ENCODE data around the gene ATP13A4.

The ATP13A4 gene, protein sequence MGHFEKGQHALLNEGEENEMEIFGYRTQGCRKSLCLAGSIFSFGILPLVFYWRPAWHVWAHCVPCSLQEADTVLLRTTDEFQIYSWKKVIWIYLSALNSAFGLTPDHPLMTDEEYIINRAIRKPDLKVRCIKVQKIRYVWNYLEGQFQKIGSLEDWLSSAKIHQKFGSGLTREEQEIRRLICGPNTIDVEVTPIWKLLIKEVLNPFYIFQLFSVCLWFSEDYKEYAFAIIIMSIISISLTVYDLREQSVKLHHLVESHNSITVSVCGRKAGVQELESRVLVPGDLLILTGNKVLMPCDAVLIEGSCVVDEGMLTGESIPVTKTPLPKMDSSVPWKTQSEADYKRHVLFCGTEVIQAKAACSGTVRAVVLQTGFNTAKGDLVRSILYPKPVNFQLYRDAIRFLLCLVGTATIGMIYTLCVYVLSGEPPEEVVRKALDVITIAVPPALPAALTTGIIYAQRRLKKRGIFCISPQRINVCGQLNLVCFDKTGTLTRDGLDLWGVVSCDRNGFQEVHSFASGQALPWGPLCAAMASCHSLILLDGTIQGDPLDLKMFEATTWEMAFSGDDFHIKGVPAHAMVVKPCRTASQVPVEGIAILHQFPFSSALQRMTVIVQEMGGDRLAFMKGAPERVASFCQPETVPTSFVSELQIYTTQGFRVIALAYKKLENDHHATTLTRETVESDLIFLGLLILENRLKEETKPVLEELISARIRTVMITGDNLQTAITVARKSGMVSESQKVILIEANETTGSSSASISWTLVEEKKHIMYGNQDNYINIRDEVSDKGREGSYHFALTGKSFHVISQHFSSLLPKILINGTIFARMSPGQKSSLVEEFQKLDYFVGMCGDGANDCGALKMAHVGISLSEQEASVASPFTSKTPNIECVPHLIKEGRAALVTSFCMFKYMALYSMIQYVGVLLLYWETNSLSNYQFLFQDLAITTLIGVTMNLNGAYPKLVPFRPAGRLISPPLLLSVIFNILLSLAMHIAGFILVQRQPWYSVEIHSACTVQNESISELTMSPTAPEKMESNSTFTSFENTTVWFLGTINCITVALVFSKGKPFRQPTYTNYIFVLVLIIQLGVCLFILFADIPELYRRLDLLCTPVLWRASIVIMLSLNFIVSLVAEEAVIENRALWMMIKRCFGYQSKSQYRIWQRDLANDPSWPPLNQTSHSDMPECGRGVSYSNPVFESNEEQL

GRCh38 chr3:193554811-193555210 lies at the start of gene ATP13A4:
TSS of gene ATP13A4 (minus strand) at chr3:193554895. CDS start at chr3:193554799, 96 bp downstream.
- TF ChIP-seq, protein P1, sequence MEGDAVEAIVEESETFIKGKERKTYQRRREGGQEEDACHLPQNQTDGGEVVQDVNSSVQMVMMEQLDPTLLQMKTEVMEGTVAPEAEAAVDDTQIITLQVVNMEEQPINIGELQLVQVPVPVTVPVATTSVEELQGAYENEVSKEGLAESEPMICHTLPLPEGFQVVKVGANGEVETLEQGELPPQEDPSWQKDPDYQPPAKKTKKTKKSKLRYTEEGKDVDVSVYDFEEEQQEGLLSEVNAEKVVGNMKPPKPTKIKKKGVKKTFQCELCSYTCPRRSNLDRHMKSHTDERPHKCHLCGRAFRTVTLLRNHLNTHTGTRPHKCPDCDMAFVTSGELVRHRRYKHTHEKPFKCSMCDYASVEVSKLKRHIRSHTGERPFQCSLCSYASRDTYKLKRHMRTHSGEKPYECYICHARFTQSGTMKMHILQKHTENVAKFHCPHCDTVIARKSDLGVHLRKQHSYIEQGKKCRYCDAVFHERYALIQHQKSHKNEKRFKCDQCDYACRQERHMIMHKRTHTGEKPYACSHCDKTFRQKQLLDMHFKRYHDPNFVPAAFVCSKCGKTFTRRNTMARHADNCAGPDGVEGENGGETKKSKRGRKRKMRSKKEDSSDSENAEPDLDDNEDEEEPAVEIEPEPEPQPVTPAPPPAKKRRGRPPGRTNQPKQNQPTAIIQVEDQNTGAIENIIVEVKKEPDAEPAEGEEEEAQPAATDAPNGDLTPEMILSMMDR (IDR thresholded peaks at IDR 0.05; ENCODE audit: low read depth, low read length): no peak
- DNase-seq (ENCODE audit: extremely low read depth, low read depth): no peak

DNA sequence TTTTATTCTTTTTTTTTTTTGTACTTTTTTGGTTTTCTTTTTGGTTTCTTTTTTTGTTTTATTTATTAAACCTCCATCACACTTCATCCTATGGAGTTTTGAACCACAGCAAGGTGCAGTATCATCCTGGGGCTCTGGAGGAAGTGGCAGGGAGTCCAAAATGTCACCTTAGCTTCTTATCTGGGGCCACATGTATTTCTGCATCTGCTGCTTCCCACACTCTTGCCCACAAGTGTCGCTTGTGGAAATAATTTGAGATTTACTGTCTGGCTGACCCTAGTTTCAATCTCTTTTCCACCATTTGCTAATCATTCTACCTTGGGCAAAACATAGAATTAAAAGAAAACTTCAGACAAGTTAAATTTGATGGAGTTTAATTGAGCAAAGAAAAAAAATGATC lies 44.7 kb upstream of the ATP13A4 start:
- TF ChIP-seq, protein P1 (IDR thresholded peaks at IDR 0.05; ENCODE audit: low read depth, low read length): no peak
- no peak for DNase-seq (ENCODE audit: extremely low read depth, low read depth)

DNA sequence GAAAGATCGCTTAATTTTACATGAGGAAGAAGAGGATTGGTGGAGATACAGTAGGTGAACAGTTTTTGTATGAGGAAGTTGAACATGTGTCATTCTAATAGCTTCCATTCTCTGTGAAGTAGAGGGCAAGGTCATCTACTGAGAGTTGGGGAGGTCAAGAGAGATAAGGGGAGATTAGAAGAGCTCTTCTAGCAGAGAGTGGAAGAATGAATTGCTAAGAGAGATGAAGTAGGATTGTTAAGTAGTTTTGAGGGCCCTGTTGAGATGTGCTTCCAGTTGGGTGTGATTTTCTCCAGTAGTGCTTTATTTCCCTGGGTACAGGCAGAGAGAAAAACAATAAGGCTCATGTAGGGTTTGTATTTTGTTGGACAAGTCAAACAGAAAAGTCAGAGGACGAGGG lies 43.5 kb upstream of the ATP13A4 start:
- DNase-seq (ENCODE audit: extremely low read depth, low read depth): no peak
- TF ChIP-seq, protein P1 (IDR thresholded peaks at IDR 0.05; ENCODE audit: low read depth, low read length): no peak

DNA sequence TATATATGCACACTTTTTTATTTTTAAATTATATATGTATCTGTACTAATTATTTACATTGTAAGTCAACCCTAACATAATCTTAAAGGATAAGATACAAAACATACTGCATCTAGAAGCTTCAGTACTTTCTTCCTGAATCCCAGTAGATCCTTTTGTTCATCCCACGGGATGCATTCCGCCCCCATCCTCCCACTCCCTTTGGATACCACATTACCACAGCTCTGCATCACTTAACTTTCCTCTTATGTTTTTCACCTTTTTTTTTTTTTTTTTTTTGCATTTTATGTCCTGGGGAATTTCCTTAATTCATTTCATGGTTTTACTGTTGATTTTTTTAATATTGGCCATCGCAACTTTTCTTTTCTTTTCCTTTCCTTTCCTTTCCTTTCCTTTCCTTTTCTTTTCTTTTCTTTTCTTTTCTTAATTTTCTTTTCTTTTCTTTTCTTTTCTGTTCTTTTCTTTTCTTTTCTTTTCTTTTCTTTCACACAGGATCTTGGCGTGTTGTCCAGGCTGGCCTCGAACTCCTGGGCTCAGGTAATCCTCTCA lies 41.3 kb upstream of the ATP13A4 start:
- DNase-seq (ENCODE audit: extremely low read depth, low read depth): no peak
- TF ChIP-seq, protein P1 (IDR thresholded peaks at IDR 0.05; ENCODE audit: low read depth, low read length): no peak

DNA sequence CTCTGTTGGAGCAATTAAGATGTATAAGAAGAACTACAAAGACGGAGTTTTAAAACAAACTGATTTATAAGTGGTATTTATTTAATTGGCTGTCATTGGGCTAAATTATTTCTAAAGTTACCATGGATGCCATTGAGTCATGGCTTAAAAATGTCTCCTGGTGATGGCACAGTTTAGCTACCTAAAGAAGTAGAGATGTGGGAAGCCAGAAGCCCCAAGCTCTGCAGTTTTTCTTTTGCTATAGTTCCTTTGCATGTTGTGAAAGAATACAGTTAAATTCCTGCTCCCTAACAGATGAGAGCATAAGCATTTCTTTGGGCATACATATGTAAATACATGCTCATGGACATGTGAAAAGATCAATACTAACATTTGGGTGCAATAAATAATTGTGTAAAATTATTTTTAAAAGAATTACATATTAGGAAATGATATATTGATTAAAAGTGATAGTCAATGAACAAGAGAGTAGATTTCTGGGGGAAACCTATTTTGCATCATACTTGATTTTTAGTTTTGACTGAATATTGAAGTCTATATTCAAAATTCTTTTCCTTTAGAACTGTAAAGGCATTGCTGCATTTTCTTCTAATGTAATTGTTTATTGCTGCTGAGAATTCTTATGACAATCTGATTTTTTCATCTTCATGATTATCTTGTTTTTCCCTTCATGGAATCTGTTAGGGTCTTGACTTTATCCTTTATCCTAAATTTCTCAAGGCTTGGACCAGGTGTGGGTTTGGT lies 40.4 kb upstream of the ATP13A4 start:
- TF ChIP-seq, protein P1 (IDR thresholded peaks at IDR 0.05; ENCODE audit: low read depth, low read length): no peak
- no peak for DNase-seq (ENCODE audit: extremely low read depth, low read depth)

DNA sequence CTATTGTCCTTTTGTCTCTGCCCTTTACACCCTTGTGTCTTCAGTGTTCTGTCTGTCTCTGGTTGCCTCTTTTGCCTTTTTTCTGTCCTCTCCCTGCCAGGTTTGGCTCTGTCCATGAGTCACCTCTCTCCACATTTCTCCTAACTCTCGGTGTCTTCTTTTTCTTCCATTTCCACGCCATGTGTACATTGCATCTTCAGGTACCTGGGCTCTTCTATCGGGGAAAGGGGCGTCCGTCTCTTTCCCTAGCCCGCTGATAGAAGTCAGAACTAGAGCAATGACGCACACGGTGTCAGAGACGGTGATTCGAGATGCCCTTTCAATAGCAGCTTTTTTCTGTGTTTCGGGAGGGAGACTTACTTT lies 39.0 kb upstream of the ATP13A4 start:
- TF ChIP-seq, protein P1 (IDR thresholded peaks at IDR 0.05; ENCODE audit: low read depth, low read length): no peak
- peak; percentile 0 for DNase-seq (ENCODE audit: extremely low read depth, low read depth)

Measured in AG09319 (cell line).